ENCODE measurements around the gene OR51E1.

The OR51E1 gene

GRCh38 chr11:4636136-4636535, 7.6 kb upstream of the OR51E1 start:
- no peaks in the 10 kb centered on the region for H3K9me3 ChIP-seq (ENCODE audit: control insufficient read depth, low read depth, low read length)
- no peak overlapping the region for H3K4me3 ChIP-seq (ENCODE audit: low read length)
- no peaks in the 10 kb centered on the region for H3K4me1 ChIP-seq (ENCODE audit: control insufficient read depth, low read depth, low read length)
- H3K27ac ChIP-seq (ENCODE audit: low read length), result no peak overlapping the region
- H3K36me3 ChIP-seq (ENCODE audit: control insufficient read depth, low read depth, low read length), result no peaks in the 10 kb centered on the region
- H3K9ac ChIP-seq (ENCODE audit: low read length), result no peak overlapping the region
- H3K27me3 ChIP-seq (ENCODE audit: control insufficient read depth, insufficient read depth, low read length), result peaks cover 11% of the 10 kb centered on the region

GRCh38 chr11:4636962-4637661, 6.7 kb upstream of the OR51E1 start, which contains the start of gene OR51D1:
TSS of gene OR51D1 (plus strand) at chr11:4637477. CDS start at chr11:4639791, 2,314 bp downstream.
- Histone ChIP-seq H3K36me3 (ENCODE audit: control insufficient read depth, low read depth, low read length) (no peaks in the 10 kb centered on the region), H3K9ac (ENCODE audit: low read length) (no peak within 1 kb of the TSS), H3K27ac (ENCODE audit: low read length) (no peak within 1 kb of the TSS), H3K4me3 (ENCODE audit: low read length) (peak within 1 kb of the TSS; percentile 32), H3K4me1 (ENCODE audit: control insufficient read depth, low read depth, low read length) (no peaks in the 10 kb centered on the region), H3K27me3 (ENCODE audit: control insufficient read depth, insufficient read depth, low read length) (peaks cover 11% of the 10 kb centered on the region), H3K9me3 (ENCODE audit: control insufficient read depth, low read depth, low read length) (no peaks in the 10 kb centered on the region)

- H3K27ac ChIP-seq (ENCODE audit: low read length), result no peak overlapping the region
- H3K9ac ChIP-seq (ENCODE audit: low read length), result no peak overlapping the region
- no peaks in the 10 kb centered on the region for H3K9me3 ChIP-seq (ENCODE audit: control insufficient read depth, low read depth, low read length)
- peaks cover 11% of the 10 kb centered on the region for H3K27me3 ChIP-seq (ENCODE audit: control insufficient read depth, insufficient read depth, low read length)
- no peak overlapping the region for H3K4me3 ChIP-seq (ENCODE audit: low read length)
- H3K4me1 ChIP-seq (ENCODE audit: control insufficient read depth, low read depth, low read length), result no peaks in the 10 kb centered on the region
- no peaks in the 10 kb centered on the region for H3K36me3 ChIP-seq (ENCODE audit: control insufficient read depth, low read depth, low read length)
These were observed 6.1 kb upstream of the OR51E1 start for GRCh38 chr11:4637662-4638047.

GRCh38 chr11:4639931-4640330, 3.9 kb upstream of the OR51E1 start:
- no peak overlapping the region for H3K27ac ChIP-seq (ENCODE audit: low read length)
- peaks cover 11% of the 10 kb centered on the region for H3K27me3 ChIP-seq (ENCODE audit: control insufficient read depth, insufficient read depth, low read length)
- H3K4me3 ChIP-seq (ENCODE audit: low read length), result no peak overlapping the region
- no peaks in the 10 kb centered on the region for H3K4me1 ChIP-seq (ENCODE audit: control insufficient read depth, low read depth, low read length)
- no peaks in the 10 kb centered on the region for H3K9me3 ChIP-seq (ENCODE audit: control insufficient read depth, low read depth, low read length)
- no peaks in the 10 kb centered on the region for H3K36me3 ChIP-seq (ENCODE audit: control insufficient read depth, low read depth, low read length)
- H3K9ac ChIP-seq (ENCODE audit: low read length), result no peak overlapping the region

GRCh38 chr11:4641501-4641900, 2.3 kb upstream of the OR51E1 start:
- H3K4me1 ChIP-seq (ENCODE audit: control insufficient read depth, low read depth, low read length), result no peaks in the 10 kb centered on the region

GRCh38 chr11:4642043-4642442, 1.7 kb upstream of the OR51E1 start:
- no peaks in the 10 kb centered on the region for H3K4me1 ChIP-seq (ENCODE audit: control insufficient read depth, low read depth, low read length)
- H3K27me3 ChIP-seq (ENCODE audit: control insufficient read depth, insufficient read depth, low read length), result peaks cover 10% of the 10 kb centered on the region
- H3K9ac ChIP-seq (ENCODE audit: low read length), result no peak overlapping the region

More at GRCh38 chr11:4641501-4641900, 2.3 kb upstream of the OR51E1 start:
- no peak overlapping the region for H3K9ac ChIP-seq (ENCODE audit: low read length)
- H3K9me3 ChIP-seq (ENCODE audit: control insufficient read depth, low read depth, low read length), result no peaks in the 10 kb centered on the region
- peaks cover 11% of the 10 kb centered on the region for H3K27me3 ChIP-seq (ENCODE audit: control insufficient read depth, insufficient read depth, low read length)
- H3K4me3 ChIP-seq (ENCODE audit: low read length), result no peak overlapping the region
- no peak overlapping the region for H3K27ac ChIP-seq (ENCODE audit: low read length)
- no peaks in the 10 kb centered on the region for H3K36me3 ChIP-seq (ENCODE audit: control insufficient read depth, low read depth, low read length)

GRCh38 chr11:4643076-4643475, 706 bp upstream of the OR51E1 start:
- H3K27me3 ChIP-seq (ENCODE audit: control insufficient read depth, insufficient read depth, low read length), result no peaks in the 10 kb centered on the region
- no peaks in the 10 kb centered on the region for H3K36me3 ChIP-seq (ENCODE audit: control insufficient read depth, low read depth, low read length)
- no peaks in the 10 kb centered on the region for H3K4me1 ChIP-seq (ENCODE audit: control insufficient read depth, low read depth, low read length)
- H3K9me3 ChIP-seq (ENCODE audit: control insufficient read depth, low read depth, low read length), result no peaks in the 10 kb centered on the region
- H3K4me3 ChIP-seq (ENCODE audit: low read length), result no peak overlapping the region
- H3K9ac ChIP-seq (ENCODE audit: low read length), result no peak overlapping the region
- no peak overlapping the region for H3K27ac ChIP-seq (ENCODE audit: low read length)

More at GRCh38 chr11:4642043-4642442, 1.7 kb upstream of the OR51E1 start:
- Histone ChIP-seq H3K4me3 (ENCODE audit: low read length) (no peak overlapping the region), H3K27ac (ENCODE audit: low read length) (no peak overlapping the region), H3K9me3 (ENCODE audit: control insufficient read depth, low read depth, low read length) (no peaks in the 10 kb centered on the region), H3K36me3 (ENCODE audit: control insufficient read depth, low read depth, low read length) (no peaks in the 10 kb centered on the region)

GRCh38 chr11:4644233-4644632, 451 bp downstream of the OR51E1 start:
- Histone ChIP-seq H3K27ac (ENCODE audit: low read length) (no peak overlapping the region), H3K36me3 (ENCODE audit: control insufficient read depth, low read depth, low read length) (no peaks in the 10 kb centered on the region), H3K4me3 (ENCODE audit: low read length) (no peak overlapping the region), H3K9ac (ENCODE audit: low read length) (no peak overlapping the region), H3K27me3 (ENCODE audit: control insufficient read depth, insufficient read depth, low read length) (no peaks in the 10 kb centered on the region), H3K9me3 (ENCODE audit: control insufficient read depth, low read depth, low read length) (no peaks in the 10 kb centered on the region), H3K4me1 (ENCODE audit: control insufficient read depth, low read depth, low read length) (no peaks in the 10 kb centered on the region)

GRCh38 chr11:4645974-4646373, 2.2 kb downstream of the OR51E1 start:
- Histone ChIP-seq H3K36me3 (ENCODE audit: control insufficient read depth, low read depth, low read length) (no peaks in the 10 kb centered on the region), H3K9me3 (ENCODE audit: control insufficient read depth, low read depth, low read length) (no peaks in the 10 kb centered on the region), H3K27ac (ENCODE audit: low read length) (no peak overlapping the region), H3K27me3 (ENCODE audit: control insufficient read depth, insufficient read depth, low read length) (no peaks in the 10 kb centered on the region), H3K9ac (ENCODE audit: low read length) (no peak overlapping the region), H3K4me3 (ENCODE audit: low read length) (no peak overlapping the region), H3K4me1 (ENCODE audit: control insufficient read depth, low read depth, low read length) (no peaks in the 10 kb centered on the region)

- Histone ChIP-seq H3K9me3 (ENCODE audit: control insufficient read depth, low read depth, low read length) (no peaks in the 10 kb centered on the region), H3K9ac (ENCODE audit: low read length) (no peak overlapping the region), H3K27ac (ENCODE audit: low read length) (no peak overlapping the region), H3K4me1 (ENCODE audit: control insufficient read depth, low read depth, low read length) (no peaks in the 10 kb centered on the region), H3K36me3 (ENCODE audit: control insufficient read depth, low read depth, low read length) (no peaks in the 10 kb centered on the region), H3K4me3 (ENCODE audit: low read length) (no peak overlapping the region), H3K27me3 (ENCODE audit: control insufficient read depth, insufficient read depth, low read length) (no peaks in the 10 kb centered on the region)
These were observed 4.0 kb downstream of the OR51E1 start for GRCh38 chr11:4647766-4648165.

- Histone ChIP-seq H3K27me3 (ENCODE audit: control insufficient read depth, insufficient read depth, low read length) (no peaks in the 10 kb centered on the region), H3K4me3 (ENCODE audit: low read length) (no peak overlapping the region), H3K4me1 (ENCODE audit: control insufficient read depth, low read depth, low read length) (no peaks in the 10 kb centered on the region)
These were observed 11.0 kb downstream of the OR51E1 start for GRCh38 chr11:4654635-4655369.

More at GRCh38 chr11:4654635-4655369, 11.0 kb downstream of the OR51E1 start:
- no peak overlapping the region for H3K27ac ChIP-seq (ENCODE audit: low read length)
- no peak overlapping the region for H3K9ac ChIP-seq (ENCODE audit: low read length)
- no peaks in the 10 kb centered on the region for H3K36me3 ChIP-seq (ENCODE audit: control insufficient read depth, low read depth, low read length)
- H3K9me3 ChIP-seq (ENCODE audit: control insufficient read depth, low read depth, low read length), result no peaks in the 10 kb centered on the region

All from iPS-18a (cell line).